Liver (tissue), 9 donors: ENCODE data around the gene CCDC12. TPM values are rescaled to one million over a fixed set of nuclear protein-coding genes. Genes with fewer than 3 reads are reported as not detected.

Source experiments
- DNase-seq: peaks from one replicate; pipeline ENCODE4 v3.0.0-alpha.2; 2017; ENCODE audit warnings: low spot score
- H3K27ac ChIP-seq, 2 donors: one replicate each; pipeline ENCODE4 v1.7.0; 2013; ENCODE audit warnings: inconsistent platforms in 2 of 2, low read length in 2 of 2, control low read depth in 1 of 2, low read depth in 1 of 2, mild to moderate bottlenecking in 1 of 2
- H3K27me3 ChIP-seq, 4 donors: one replicate each; pipeline versions ENCODE4 v1.6.1 to v1.7.0; 2013; ENCODE audit warnings: low read length in 3 of 4, inconsistent platforms in 1 of 4, mild to moderate bottlenecking in 1 of 4, moderate library complexity in 1 of 4; ENCODE audit not compliant: control insufficient read depth in 4 of 4, insufficient read depth in 4 of 4
- H3K36me3 ChIP-seq, 4 donors: one replicate each; pipeline versions ENCODE4 v1.6.1 to v1.7.0; 2013; ENCODE audit warnings: low read length in 3 of 4, mild to moderate bottlenecking in 3 of 4, low read depth in 1 of 4, moderate library complexity in 1 of 4; ENCODE audit not compliant: control insufficient read depth in 4 of 4, insufficient read depth in 3 of 4
- H3K4me1 ChIP-seq, 4 donors: one replicate each; pipeline versions ENCODE4 v1.6.1 to v1.7.0; 2013; ENCODE audit warnings: low read length in 3 of 4, mild to moderate bottlenecking in 3 of 4, moderate library complexity in 1 of 4; ENCODE audit not compliant: control insufficient read depth in 4 of 4, insufficient read depth in 4 of 4
- H3K4me3 ChIP-seq, 3 donors: one replicate each; pipeline versions ENCODE4 v1.6.1 to v1.7.0; 2013; ENCODE audit warnings: low read length in 3 of 3, control low read depth in 1 of 3, low read depth in 1 of 3, mild to moderate bottlenecking in 1 of 3
- H3K9ac ChIP-seq, 2 donors: one replicate each; pipeline ENCODE4 v1.7.0; 2013; ENCODE audit warnings: low read length in 2 of 2, mild to moderate bottlenecking in 2 of 2, moderate library complexity in 2 of 2, control low read depth in 1 of 2, low read depth in 1 of 2
- H3K9me3 ChIP-seq, 4 donors: one replicate each; pipeline versions ENCODE4 v1.6.1 to v1.7.0; 2013; ENCODE audit warnings: low read length in 3 of 4; ENCODE audit not compliant: control insufficient read depth in 4 of 4
- EGR1 ChIP-seq, 2 donors: IDR thresholded peaks; 2 replicates each; pipeline ENCODE4 v1.6.1; 2016 to 2018; ENCODE audit warnings: antibody characterized with exemption in 2 of 2, low read depth in 2 of 2
- FOXA1 ChIP-seq: IDR thresholded peaks from 2 replicates; pipeline ENCODE4 v1.6.1; 2016; ENCODE audit warnings: antibody characterized with exemption
- FOXA2 ChIP-seq: IDR thresholded peaks from 2 replicates; pipeline ENCODE4 v1.6.1; 2016; ENCODE audit warnings: antibody characterized with exemption
- GABPA ChIP-seq, 2 donors: IDR thresholded peaks in 1 of 2; conservative IDR thresholded peaks in 1 of 2; 2 replicates each; pipeline ENCODE4 v1.6.1; 2016; ENCODE audit warnings: antibody characterized with exemption in 2 of 2, mild to moderate bottlenecking in 1 of 2, moderate library complexity in 1 of 2
- HNF4A ChIP-seq, 2 donors: conservative IDR thresholded peaks; 2 replicates each; pipeline ENCODE4 v1.6.1; 2016; ENCODE audit warnings: antibody characterized with exemption in 2 of 2, mild to moderate bottlenecking in 2 of 2
- HNF4G ChIP-seq: IDR thresholded peaks from 2 replicates; pipeline ENCODE4 v1.6.1; 2016; ENCODE audit warnings: antibody characterized with exemption
- JUND ChIP-seq, 2 donors: IDR thresholded peaks; 2 replicates each; pipeline ENCODE4 v1.6.1; 2016; ENCODE audit warnings: antibody characterized with exemption in 2 of 2
- MAX ChIP-seq: IDR thresholded peaks from 2 replicates; pipeline ENCODE4 v1.6.1; 2016; ENCODE audit warnings: antibody characterized with exemption
- RAD21 ChIP-seq, 2 donors: IDR thresholded peaks; 2 replicates each; pipeline ENCODE4 v1.6.1; 2016; ENCODE audit warnings: antibody characterized with exemption in 2 of 2, mild to moderate bottlenecking in 2 of 2
- REST ChIP-seq: IDR thresholded peaks from 2 replicates; pipeline ENCODE4 v1.6.1; 2016; ENCODE audit warnings: antibody characterized with exemption, mild to moderate bottlenecking
- RXRA ChIP-seq, 2 donors: IDR thresholded peaks; 2 replicates each; pipeline ENCODE4 v1.6.1; 2017 to 2018; ENCODE audit warnings: antibody characterized with exemption in 2 of 2, mild to moderate bottlenecking in 1 of 2
- SP1 ChIP-seq: IDR thresholded peaks from 2 replicates; pipeline ENCODE4 v1.6.1; 2018; ENCODE audit warnings: antibody characterized with exemption, mild to moderate bottlenecking
- TAF1 ChIP-seq: conservative IDR thresholded peaks from 2 replicates; pipeline ENCODE4 v1.6.1; 2016; ENCODE audit warnings: antibody characterized with exemption, mild to moderate bottlenecking
- YY1 ChIP-seq: IDR thresholded peaks from 2 replicates; pipeline ENCODE4 v1.6.1; 2016; ENCODE audit warnings: antibody characterized with exemption, mild to moderate bottlenecking
- WGBS: extraction: QIAGEN DNeasy Blood & Tissue Kit; methylation state at CpG from one replicate; pipeline ENCODE4 v1.1.7; 2013; 5-methylcytosine and 5-hydroxymethylcytosine counted together
- polyA plus RNA-seq, 2 donors: library from polyadenylated mRNA; stranded (reverse) in 1 of 2; unstranded in 1 of 2; fragments of 200-250 nt in 1 of 2; fragments of >200 nt in 1 of 2; fragmentation: Nextera tagmentation in 1 of 2; extraction: Ambion mirVana in 1 of 2; gene quantifications; one replicate each; pipeline versions ENCODE4 v1.2.1 to v1.2.3, GENCODE V29; 2013 to 2015
- total RNA-seq, 2 donors: library from RNA; depleted of rRNA; stranded (reverse); fragments of >200 nt; gene quantifications; one replicate each; pipeline ENCODE4 v1.2.3, GENCODE V29; 2014
- TF ChIP-seq, protein P1 (sequence below): IDR thresholded peaks from 2 replicates; pipeline ENCODE4 v1.6.1; 2016; ENCODE audit warnings: antibody characterized with exemption
- donor health status: healthy.
- donor health status: healthy.
- donor health status: healthy.
- donor health status: healthy.
- donor health status: healthy.

CCDC12 gene
- total and polyA plus RNA-seq, 4 donors, result 8.5 to 35.1 (median 26.6) TPM

DNA sequence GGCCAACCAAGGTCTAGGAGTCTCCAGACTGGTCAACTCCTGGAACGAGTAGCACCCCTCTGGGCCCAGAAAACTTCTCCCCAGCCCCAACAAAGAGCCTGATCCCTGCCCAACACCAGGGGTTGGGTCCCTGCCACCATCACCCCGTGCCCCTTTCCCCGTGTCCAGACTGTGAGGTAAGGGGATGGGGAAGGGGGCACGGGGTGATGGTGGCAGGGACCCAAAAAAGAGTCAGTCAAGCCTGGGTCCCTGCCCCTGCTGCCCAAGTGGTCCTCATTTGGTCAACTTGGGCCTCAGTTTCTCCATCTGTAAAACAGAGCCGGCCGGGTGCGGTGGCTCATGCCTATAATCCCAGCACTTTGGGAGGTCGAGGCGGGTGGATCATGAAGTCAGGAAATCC is 1.8 kb upstream of the CCDC12 start:
- Histone ChIP-seq H3K9ac (no peak overlapping the region), H3K4me3 (no peak overlapping the region), H3K27ac (peak overlapping the region in 1 of 2 donors; percentile 75), H3K27me3 (no peaks in the 10 kb centered on the region), H3K36me3 (peaks cover 0 to 4% (median 1%) of the 10 kb centered on the region in 4 donors), H3K4me1 (peaks cover 11 to 34% (median 24%) of the 10 kb centered on the region in 4 donors), H3K9me3 (no peaks in the 10 kb centered on the region)
- DNase-seq, result no peak
- TF ChIP-seq GABPA (IDR thresholded peaks at IDR 0.05 in 1 of 2, conservative IDR thresholded peaks at IDR 0.05 in 1 of 2), result no peak
- TF ChIP-seq RXRA (IDR thresholded peaks at IDR 0.05), result no peak
- no peak for TF ChIP-seq FOXA2
- TF ChIP-seq RAD21 (IDR thresholded peaks at IDR 0.05), result no peak
- TF ChIP-seq MAX, result no peak
- no peak for TF ChIP-seq REST
- no peak for TF ChIP-seq EGR1 (IDR thresholded peaks at IDR 0.05; ENCODE audit: low read depth in 2 of 2)
- no peak for TF ChIP-seq SP1
- no peak for TF ChIP-seq YY1
- no peak for TF ChIP-seq HNF4G
- TF ChIP-seq TAF1, result no peak
- no peak for TF ChIP-seq FOXA1
- TF ChIP-seq, protein P1, sequence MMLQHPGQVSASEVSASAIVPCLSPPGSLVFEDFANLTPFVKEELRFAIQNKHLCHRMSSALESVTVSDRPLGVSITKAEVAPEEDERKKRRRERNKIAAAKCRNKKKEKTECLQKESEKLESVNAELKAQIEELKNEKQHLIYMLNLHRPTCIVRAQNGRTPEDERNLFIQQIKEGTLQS, result no peak
- WGBS, result 92% methylated on average over 9 of the region's 9 CpGs

DNA sequence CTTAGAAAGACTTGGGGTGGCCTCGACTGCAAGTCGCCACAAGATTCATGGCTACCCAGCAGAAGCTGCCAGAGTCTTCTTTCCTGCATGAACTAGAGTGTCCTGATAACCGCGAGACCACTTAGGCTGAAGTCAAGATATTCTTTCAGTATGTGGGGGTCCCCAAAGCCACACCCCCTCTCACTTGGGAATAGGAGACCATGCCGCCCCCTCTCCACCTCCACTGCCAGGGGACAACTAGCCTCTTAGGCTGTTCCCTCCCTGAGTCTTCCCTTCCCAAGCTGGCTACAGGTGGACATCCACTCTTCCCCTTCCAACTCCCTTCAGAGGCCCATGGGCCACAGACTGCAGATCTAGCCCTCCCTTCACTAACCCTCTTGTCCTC is 1.3 kb upstream of the CCDC12 start:
- TF ChIP-seq HNF4A (conservative IDR thresholded peaks at IDR 0.05) (no peak), GABPA (IDR thresholded peaks at IDR 0.05 in 1 of 2, conservative IDR thresholded peaks at IDR 0.05 in 1 of 2) (no peak), SP1 (no peak), EGR1 (IDR thresholded peaks at IDR 0.05; ENCODE audit: low read depth in 2 of 2) (no peak), MAX (no peak), REST (no peak), TAF1 (no peak), FOXA1 (no peak), YY1 (no peak), FOXA2 (no peak), RAD21 (IDR thresholded peaks at IDR 0.05) (no peak), JUND (IDR thresholded peaks at IDR 0.05) (no peak)
- Histone ChIP-seq H3K4me1 (peaks cover 11 to 34% (median 24%) of the 10 kb centered on the region in 4 donors), H3K4me3 (no peak overlapping the region), H3K27ac (no peak overlapping the region), H3K27me3 (no peaks in the 10 kb centered on the region), H3K9me3 (no peaks in the 10 kb centered on the region), H3K36me3 (peaks cover 0 to 4% (median 1%) of the 10 kb centered on the region in 4 donors), H3K9ac (no peak overlapping the region)
- no peak for DNase-seq
- 97% methylated on average over 5 of the region's 5 CpGs for WGBS
